K562 (cell line): ENCODE measurements around the gene OR51B2. TPM values are rescaled to one million over a fixed set of nuclear protein-coding genes. Genes with fewer than 3 reads are reported as not detected.

Experiments used
- ATAC-seq: fragments of 200-7000 bp; cut with Tn5 transposase; 3 replicates; pipeline ENCODE4 v1.9.1; 2020; ENCODE audit warnings: moderate library complexity
- BruUV-seq: library from RNA; stranded (reverse); fragments of 400-500 nt; replicated peaks from 2 replicates; lab custom pipeline; 2021; lab: Mats Ljungman, UMichigan
- CTCF ChIA-PET: fragments of 300-600 bp; formaldehyde crosslinking; extraction: SDS; loops from one replicate; lab custom pipeline; 2021; ENCODE audit warnings: low intra/inter-chr PET ratio; lab: Yijun Ruan, JAX
- POLR2A ChIA-PET: fragments of 300-600, 350-650 bp; sonication (Branson Sonifier 250); formaldehyde crosslinking; extraction: SDS; loops from one replicate; lab custom pipeline; 2021; ENCODE audit warnings: antibody characterized with exemption, inconsistent platforms; lab: Yijun Ruan, JAX
- DNase-seq, 4 experiments: peaks; one replicate each; pipeline versions ENCODE4 v3.0.0 to v3.0.0-alpha.2; 2011 to 2018; ENCODE audit warnings: low spot score in 3 of 4, mixed read lengths in 3 of 4; ENCODE audit errors: extremely low read depth in 1 of 4
- FAIRE-seq: peaks from 2 replicates; lab custom pipeline; 2011; peaks lifted over from hg19 to GRCh38; lab: Jason Lieb, UNC
- H2AFZ ChIP-seq: 2 replicates; pipeline ENCODE4 v1.6.0; 2011; ENCODE audit warnings: low read depth, low read length, control low read depth, inconsistent platforms
- H3K27ac ChIP-seq: fragments of 200-600 bp; 3 replicates; pipeline ENCODE4 v1.8.0; 2011; ENCODE audit warnings: low read depth, mild to moderate bottlenecking, control low read depth, inconsistent platforms, low read length, moderate library complexity, mixed read lengths; ENCODE audit errors: extremely low read depth
- H3K27me3 ChIP-seq, 2 experiments: fragments of 300-600 bp in 1 of 2; 2 replicates in 1 of 2; 3 replicates in 1 of 2; pipeline versions ENCODE4 v1.6.0 to v1.8.0; 2011; ENCODE audit warnings: inconsistent platforms in 2 of 2, low read length in 2 of 2, mild to moderate bottlenecking in 1 of 2, mixed read lengths in 1 of 2, moderate library complexity in 1 of 2; ENCODE audit not compliant: control insufficient read depth in 2 of 2, insufficient read depth in 2 of 2
- H3K36me3 ChIP-seq: fragments of 300-600 bp; 3 replicates; pipeline ENCODE4 v1.8.0; 2011; ENCODE audit warnings: mild to moderate bottlenecking, low read length, inconsistent platforms; ENCODE audit not compliant: control insufficient read depth, insufficient read depth
- H3K4me1 ChIP-seq, 2 experiments: fragments of 200-600 bp in 1 of 2; replicated peaks in 1 of 2; 2 replicates in 1 of 2; 3 replicates in 1 of 2; pipeline versions ENCODE4 v1.5.1 to v1.8.0; 2011; ENCODE audit warnings: inconsistent platforms in 2 of 2, low read length in 2 of 2, mild to moderate bottlenecking in 1 of 2, mixed read lengths in 1 of 2, moderate library complexity in 1 of 2; ENCODE audit not compliant: control insufficient read depth in 2 of 2, insufficient read depth in 2 of 2
- H3K4me2 ChIP-seq: 2 replicates; pipeline ENCODE4 v1.6.1; 2011; ENCODE audit warnings: low read length, control low read depth, inconsistent platforms, mixed read lengths; ENCODE audit not compliant: insufficient read depth
- H3K4me3 ChIP-seq: fragments of 200-600 bp; sonication (generic), shearing (Covaris generic); 2 replicates; pipeline ENCODE4 v1.5.1; 2016; ENCODE audit warnings: control low read depth, inconsistent platforms
- H3K79me2 ChIP-seq: fragments of 200-600 bp; 3 replicates; pipeline ENCODE4 v1.8.0; 2011; ENCODE audit warnings: low read length, inconsistent platforms; ENCODE audit not compliant: control insufficient read depth, insufficient read depth
- H3K9ac ChIP-seq, 2 experiments: 2 replicates each; pipeline versions ENCODE4 v1.6.0 to v1.6.1; 2011; ENCODE audit warnings: low read depth in 2 of 2, low read length in 2 of 2, control low read depth in 1 of 2, inconsistent platforms in 1 of 2, mild to moderate bottlenecking in 1 of 2, mixed read lengths in 1 of 2; ENCODE audit not compliant: insufficient read depth in 1 of 2
- H3K9me1 ChIP-seq: one replicate; pipeline ENCODE4 v1.6.0; 2011; ENCODE audit warnings: inconsistent platforms, mild to moderate bottlenecking, low read length, moderate library complexity; ENCODE audit not compliant: control insufficient read depth, insufficient read depth
- H3K9me3 ChIP-seq: replicated peaks from 2 replicates; pipeline ENCODE4 v1.5.1; 2011; ENCODE audit warnings: low read depth, low read length, inconsistent platforms; ENCODE audit not compliant: control insufficient read depth, insufficient read depth
- H4K20me1 ChIP-seq: replicated peaks from 2 replicates; pipeline ENCODE4 v1.6.1; 2011; ENCODE audit warnings: low read length, inconsistent platforms, mixed read lengths; ENCODE audit not compliant: control insufficient read depth, insufficient read depth
- ARID1B ChIP-seq: fragments of 450-650 bp; IDR thresholded peaks from 2 replicates; pipeline ENCODE4 v1.6.1; 2016; ENCODE audit warnings: antibody characterized with exemption, mild to moderate bottlenecking, inconsistent platforms
- ASH1L ChIP-seq: fragments of 450-650 bp; IDR thresholded peaks from 2 replicates; pipeline ENCODE4 v1.6.1; 2018; ENCODE audit warnings: borderline replicate concordance, mild to moderate bottlenecking, low read depth; ENCODE audit not compliant: partially characterized antibody
- C11orf30 ChIP-seq: fragments of 450-650 bp; IDR thresholded peaks from 2 replicates; pipeline ENCODE4 v1.6.1; 2016; ENCODE audit warnings: low read depth, mild to moderate bottlenecking
- CREBBP ChIP-seq: IDR thresholded peaks from one replicate; pipeline ENCODE4 v1.6.1; 2012; ENCODE audit warnings: low read depth, mild to moderate bottlenecking, control low read depth, inconsistent platforms, low read length
- FOSL1 ChIP-seq: fragments of 200-800 bp; sonication (Bioruptor generic); conservative IDR thresholded peaks from 2 replicates; pipeline ENCODE4 v1.6.1; 2016; ENCODE audit warnings: missing genetic modification characterization, missing compliant biosample characterization
- JUND ChIP-seq, 2 experiments: IDR thresholded peaks; 2 replicates in 1 of 2; 3 replicates in 1 of 2; pipeline ENCODE4 v1.6.1; 2011; ENCODE audit warnings: borderline replicate concordance in 2 of 2, low read depth in 2 of 2, low read length in 2 of 2, improper control_type of control experiment in 1 of 2, missing biosample characterization in 1 of 2, missing genetic modification characterization in 1 of 2, missing genetic modification reagents in 1 of 2
- KDM1A ChIP-seq, 2 experiments: fragments of 450-650 bp; IDR thresholded peaks; 2 replicates each; pipeline ENCODE4 v1.6.1; 2016; ENCODE audit warnings: mild to moderate bottlenecking in 2 of 2
- KLF13 ChIP-seq: fragments of 450-650 bp; IDR thresholded peaks from 2 replicates; pipeline ENCODE4 v1.6.1; 2016; ENCODE audit warnings: missing genetic modification characterization, low read depth, mild to moderate bottlenecking, missing compliant biosample characterization, moderate library complexity, borderline replicate concordance
- NR1H2 ChIP-seq: sonication (generic); formaldehyde crosslinking; IDR thresholded peaks from 2 replicates; pipeline ENCODE4 v1.4.0; 2020; ENCODE audit warnings: mild to moderate bottlenecking, missing genetic modification reagents
- NR3C1 ChIP-seq: sonication (generic); formaldehyde crosslinking; IDR thresholded peaks from 2 replicates; pipeline ENCODE4 v1.8.1; 2022; ENCODE audit warnings: missing genetic modification reagents
- in situ Hi-C: fragments of 300-500 bp; cut with MboI; formaldehyde crosslinking; loops from 4 replicates; pipeline ENCODE4 v1.15.0; 2018; ENCODE audit warnings: inconsistent platforms, mixed read lengths
- intact Hi-C: fragments of 100-400 bp; cut with micrococcal nuclease; formaldehyde crosslinking; loops from 2 replicates; pipeline ENCODE4 v1.14.2; 2022
- polyA plus RNA-seq, 8 experiments: library from polyadenylated mRNA; depleted of rRNA in 4 of 8; stranded (reverse) in 5 of 8; unstranded in 3 of 8; fragments of >200 nt; fragmentation: Nextera tagmentation in 2 of 8; fragmentation: Illumina TruSeq in 1 of 8; extraction: Ambion mirVana in 2 of 8; extraction: Trizol in 1 of 8; gene quantifications; 2 replicates each; pipeline versions ENCODE4 v1.2.1 to v1.2.3, GENCODE V29; 2011 to 2014; ENCODE audit warnings: inconsistent platforms in 1 of 8, missing spikeins in 1 of 8
- total RNA-seq, 7 experiments: library from RNA; depleted of rRNA in 6 of 7; stranded (reverse); fragments of >200 nt in 6 of 7; fragmentation: Illumina TruSeq in 2 of 7; extraction: Trizol in 2 of 7; gene quantifications; 2 replicates each; pipeline versions ENCODE4 v1.2.1 to v1.2.3, GENCODE V29; 2011 to 2021; ENCODE audit warnings: low replicate concordance in 1 of 7
- TF ChIP-seq, protein P1 (sequence below): fragments of 450-650 bp; formaldehyde crosslinking; IDR thresholded peaks from 2 replicates; pipeline ENCODE4 v1.4.0; 2020; ENCODE audit warnings: mild to moderate bottlenecking, moderate library complexity
- TF ChIP-seq, protein P2 (sequence below), 2 experiments: fragments of 450-650 bp in 1 of 2; sonication (generic) in 1 of 2; formaldehyde crosslinking in 1 of 2; IDR thresholded peaks in 1 of 2; conservative IDR thresholded peaks in 1 of 2; 2 replicates each; pipeline versions ENCODE4 v1.6.1 to v1.8.1; 2016 to 2023; ENCODE audit warnings: mild to moderate bottlenecking in 2 of 2, moderate library complexity in 2 of 2, inconsistent platforms in 1 of 2, missing genetic modification reagents in 1 of 2
- TF ChIP-seq, protein P3 (sequence below): sonication (generic); formaldehyde crosslinking; IDR thresholded peaks from 2 replicates; pipeline ENCODE4 v1.8.0; 2023; ENCODE audit warnings: missing genetic modification reagents, mild to moderate bottlenecking, borderline replicate concordance

Gene OR51B2
- total and polyA plus RNA-seq, 9 of the 15 experiments (the other 6 are each of a cell fraction or from before 2014, with no cell fraction given): 0.38 to 6.6 (median 4.0) TPM

DNA sequence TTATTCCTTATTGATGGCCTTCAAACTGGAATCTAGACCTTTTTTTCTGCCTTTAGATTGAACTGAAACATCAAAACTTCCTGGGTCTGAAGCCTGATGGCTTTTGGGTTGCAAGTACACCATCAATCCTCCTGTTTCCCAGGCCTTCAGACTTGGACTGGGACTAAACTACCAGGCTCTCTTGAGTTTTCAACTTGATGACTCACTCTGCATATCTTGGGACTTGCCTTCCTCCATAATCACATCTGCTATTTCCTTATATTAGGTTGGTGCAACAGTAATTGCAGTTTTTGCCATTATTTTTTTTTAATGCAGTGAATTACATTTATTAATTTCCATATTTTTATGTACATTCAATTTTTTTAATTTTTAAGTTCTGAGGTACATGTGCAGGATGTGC is 12.2 kb upstream of the OR51B2 start:
- TF ChIP-seq, protein P1, sequence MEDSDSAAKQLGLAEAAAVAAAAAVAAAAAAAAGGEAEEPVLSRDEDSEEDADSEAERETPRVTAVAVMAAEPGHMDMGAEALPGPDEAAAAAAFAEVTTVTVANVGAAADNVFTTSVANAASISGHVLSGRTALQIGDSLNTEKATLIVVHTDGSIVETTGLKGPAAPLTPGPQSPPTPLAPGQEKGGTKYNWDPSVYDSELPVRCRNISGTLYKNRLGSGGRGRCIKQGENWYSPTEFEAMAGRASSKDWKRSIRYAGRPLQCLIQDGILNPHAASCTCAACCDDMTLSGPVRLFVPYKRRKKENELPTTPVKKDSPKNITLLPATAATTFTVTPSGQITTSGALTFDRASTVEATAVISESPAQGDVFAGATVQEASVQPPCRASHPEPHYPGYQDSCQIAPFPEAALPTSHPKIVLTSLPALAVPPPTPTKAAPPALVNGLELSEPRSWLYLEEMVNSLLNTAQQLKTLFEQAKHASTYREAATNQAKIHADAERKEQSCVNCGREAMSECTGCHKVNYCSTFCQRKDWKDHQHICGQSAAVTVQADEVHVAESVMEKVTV (CRISPR knock-in tag): no peak
- TF ChIP-seq KDM1A (IDR thresholded peaks at IDR 0.05) (no peak), ASH1L (no peak), KLF13 (no peak), JUND (IDR thresholded peaks at IDR 0.05; ENCODE audit: borderline replicate concordance, low read depth, low read length) (peak; percentile 81; the same call in 1 of the 2 replicates), JUND (tag; IDR thresholded peaks at IDR 0.05; ENCODE audit: borderline replicate concordance, low read depth, low read length) (peak; percentile 66; the same call in 1 of the 3 replicates), NR3C1 (CRISPR knock-in tag) (no peak), ARID1B (no peak), NR1H2 (CRISPR knock-in tag) (no peak), C11orf30 (peak; percentile 20; the same call in 1 of the 2 replicates), FOSL1 (peak; percentile 67), CREBBP (no peak)
- TF ChIP-seq, protein P2, sequence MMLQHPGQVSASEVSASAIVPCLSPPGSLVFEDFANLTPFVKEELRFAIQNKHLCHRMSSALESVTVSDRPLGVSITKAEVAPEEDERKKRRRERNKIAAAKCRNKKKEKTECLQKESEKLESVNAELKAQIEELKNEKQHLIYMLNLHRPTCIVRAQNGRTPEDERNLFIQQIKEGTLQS (IDR thresholded peaks at IDR 0.05): peak; percentile 64
- TF ChIP-seq, protein P2 (CRISPR knock-in tag; conservative IDR thresholded peaks at IDR 0.05): no peak
- TF ChIP-seq, protein P3, sequence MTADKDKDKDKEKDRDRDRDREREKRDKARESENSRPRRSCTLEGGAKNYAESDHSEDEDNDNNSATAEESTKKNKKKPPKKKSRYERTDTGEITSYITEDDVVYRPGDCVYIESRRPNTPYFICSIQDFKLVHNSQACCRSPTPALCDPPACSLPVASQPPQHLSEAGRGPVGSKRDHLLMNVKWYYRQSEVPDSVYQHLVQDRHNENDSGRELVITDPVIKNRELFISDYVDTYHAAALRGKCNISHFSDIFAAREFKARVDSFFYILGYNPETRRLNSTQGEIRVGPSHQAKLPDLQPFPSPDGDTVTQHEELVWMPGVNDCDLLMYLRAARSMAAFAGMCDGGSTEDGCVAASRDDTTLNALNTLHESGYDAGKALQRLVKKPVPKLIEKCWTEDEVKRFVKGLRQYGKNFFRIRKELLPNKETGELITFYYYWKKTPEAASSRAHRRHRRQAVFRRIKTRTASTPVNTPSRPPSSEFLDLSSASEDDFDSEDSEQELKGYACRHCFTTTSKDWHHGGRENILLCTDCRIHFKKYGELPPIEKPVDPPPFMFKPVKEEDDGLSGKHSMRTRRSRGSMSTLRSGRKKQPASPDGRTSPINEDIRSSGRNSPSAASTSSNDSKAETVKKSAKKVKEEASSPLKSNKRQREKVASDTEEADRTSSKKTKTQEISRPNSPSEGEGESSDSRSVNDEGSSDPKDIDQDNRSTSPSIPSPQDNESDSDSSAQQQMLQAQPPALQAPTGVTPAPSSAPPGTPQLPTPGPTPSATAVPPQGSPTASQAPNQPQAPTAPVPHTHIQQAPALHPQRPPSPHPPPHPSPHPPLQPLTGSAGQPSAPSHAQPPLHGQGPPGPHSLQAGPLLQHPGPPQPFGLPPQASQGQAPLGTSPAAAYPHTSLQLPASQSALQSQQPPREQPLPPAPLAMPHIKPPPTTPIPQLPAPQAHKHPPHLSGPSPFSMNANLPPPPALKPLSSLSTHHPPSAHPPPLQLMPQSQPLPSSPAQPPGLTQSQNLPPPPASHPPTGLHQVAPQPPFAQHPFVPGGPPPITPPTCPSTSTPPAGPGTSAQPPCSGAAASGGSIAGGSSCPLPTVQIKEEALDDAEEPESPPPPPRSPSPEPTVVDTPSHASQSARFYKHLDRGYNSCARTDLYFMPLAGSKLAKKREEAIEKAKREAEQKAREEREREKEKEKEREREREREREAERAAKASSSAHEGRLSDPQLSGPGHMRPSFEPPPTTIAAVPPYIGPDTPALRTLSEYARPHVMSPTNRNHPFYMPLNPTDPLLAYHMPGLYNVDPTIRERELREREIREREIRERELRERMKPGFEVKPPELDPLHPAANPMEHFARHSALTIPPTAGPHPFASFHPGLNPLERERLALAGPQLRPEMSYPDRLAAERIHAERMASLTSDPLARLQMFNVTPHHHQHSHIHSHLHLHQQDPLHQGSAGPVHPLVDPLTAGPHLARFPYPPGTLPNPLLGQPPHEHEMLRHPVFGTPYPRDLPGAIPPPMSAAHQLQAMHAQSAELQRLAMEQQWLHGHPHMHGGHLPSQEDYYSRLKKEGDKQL (CRISPR knock-in tag): no peak
- POLR2A ChIA-PET: interaction anchor here (0.6 kb wide), 1 partner anchor 125 kb away, joined by 4 read pairs; no protein-coding TSS in a partner anchor
- FAIRE-seq: no peak

More for the DNA sequence above, 12.2 kb upstream of the OR51B2 start:
- H2AFZ ChIP-seq: no peak overlapping the region
- H3K27me3 ChIP-seq: no peaks in the 10 kb centered on the region
- no peaks in the 10 kb centered on the region for H3K79me2 ChIP-seq
- H4K20me1 ChIP-seq: no peaks in the 10 kb centered on the region
- intact Hi-C loops: no loop called here
- H3K27ac ChIP-seq: peak overlapping the region; percentile 16; the same call in 1 of the 3 replicates
- H3K9ac ChIP-seq: no peak overlapping the region
- no peak overlapping the region for H3K4me2 ChIP-seq
- no peaks in the 10 kb centered on the region for H3K9me3 ChIP-seq
- DNase-seq (peak in 1 of 4 experiments; percentile 52), ATAC-seq (peak; percentile 71)
- peaks cover 41% of the 10 kb centered on the region for H3K36me3 ChIP-seq
- H3K4me1 ChIP-seq: peaks cover 0 to 28% of the 10 kb centered on the region in 2 experiments; a peak in 2 of 5 replicates
- no peaks in the 10 kb centered on the region for H3K9me1 ChIP-seq
- H3K4me3 ChIP-seq: no peak overlapping the region
- BruUV-seq: no TSS peak
- in situ Hi-C loops: no loop called here
- CTCF ChIA-PET: no interaction called here
